GM12801 (cell line): Measurements from ENCODE around the gene RAB23.

ENCODE experiments used
- TF ChIP-seq, protein P1 (sequence below): IDR thresholded peaks from one replicate; pipeline ENCODE4 v1.5.1; 2011; ENCODE audit warnings: control low read depth; ENCODE audit not compliant: insufficient read length; ENCODE audit errors: extremely low read depth

The RAB23 gene

DNA sequence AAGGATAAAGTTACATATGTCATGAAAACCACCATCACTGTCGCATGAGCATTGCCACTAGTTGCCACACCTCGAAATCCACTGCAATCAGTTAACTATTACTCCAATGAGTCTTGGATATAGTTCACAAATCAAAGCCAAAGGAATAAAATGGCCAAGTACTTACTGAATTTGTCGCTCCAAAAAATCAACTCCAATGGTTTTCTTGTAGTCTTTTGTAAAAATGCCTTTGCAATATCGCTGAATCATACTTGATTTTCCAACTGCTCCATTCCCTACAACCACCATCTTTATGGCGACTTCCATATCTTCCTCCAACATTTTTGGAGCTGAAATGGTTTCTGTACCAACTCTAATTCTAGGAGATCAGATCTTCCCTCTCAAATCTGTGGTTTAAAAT, 12.0 kb downstream of the RAB23 start:
- TF ChIP-seq, protein P1, sequence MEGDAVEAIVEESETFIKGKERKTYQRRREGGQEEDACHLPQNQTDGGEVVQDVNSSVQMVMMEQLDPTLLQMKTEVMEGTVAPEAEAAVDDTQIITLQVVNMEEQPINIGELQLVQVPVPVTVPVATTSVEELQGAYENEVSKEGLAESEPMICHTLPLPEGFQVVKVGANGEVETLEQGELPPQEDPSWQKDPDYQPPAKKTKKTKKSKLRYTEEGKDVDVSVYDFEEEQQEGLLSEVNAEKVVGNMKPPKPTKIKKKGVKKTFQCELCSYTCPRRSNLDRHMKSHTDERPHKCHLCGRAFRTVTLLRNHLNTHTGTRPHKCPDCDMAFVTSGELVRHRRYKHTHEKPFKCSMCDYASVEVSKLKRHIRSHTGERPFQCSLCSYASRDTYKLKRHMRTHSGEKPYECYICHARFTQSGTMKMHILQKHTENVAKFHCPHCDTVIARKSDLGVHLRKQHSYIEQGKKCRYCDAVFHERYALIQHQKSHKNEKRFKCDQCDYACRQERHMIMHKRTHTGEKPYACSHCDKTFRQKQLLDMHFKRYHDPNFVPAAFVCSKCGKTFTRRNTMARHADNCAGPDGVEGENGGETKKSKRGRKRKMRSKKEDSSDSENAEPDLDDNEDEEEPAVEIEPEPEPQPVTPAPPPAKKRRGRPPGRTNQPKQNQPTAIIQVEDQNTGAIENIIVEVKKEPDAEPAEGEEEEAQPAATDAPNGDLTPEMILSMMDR = no peak

DNA sequence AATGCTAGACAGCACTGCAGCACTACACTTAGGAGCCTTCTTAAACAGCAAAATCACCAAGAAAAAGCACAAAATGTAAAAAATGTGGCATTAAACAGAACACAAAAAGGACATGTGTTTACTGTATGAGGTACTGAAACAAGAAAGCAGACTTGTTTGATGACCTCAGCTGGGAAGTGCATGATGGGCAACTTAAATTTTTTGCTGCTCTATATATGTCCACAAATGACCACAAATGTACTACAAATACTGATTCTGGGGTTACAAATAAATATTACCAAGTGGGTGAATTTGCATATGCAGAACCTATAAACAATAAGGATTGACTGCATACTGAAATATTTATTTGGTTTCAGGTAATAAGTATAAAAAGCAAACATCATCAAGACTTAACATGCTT, 13.1 kb downstream of the RAB23 start:
- TF ChIP-seq, protein P1 = no peak

DNA sequence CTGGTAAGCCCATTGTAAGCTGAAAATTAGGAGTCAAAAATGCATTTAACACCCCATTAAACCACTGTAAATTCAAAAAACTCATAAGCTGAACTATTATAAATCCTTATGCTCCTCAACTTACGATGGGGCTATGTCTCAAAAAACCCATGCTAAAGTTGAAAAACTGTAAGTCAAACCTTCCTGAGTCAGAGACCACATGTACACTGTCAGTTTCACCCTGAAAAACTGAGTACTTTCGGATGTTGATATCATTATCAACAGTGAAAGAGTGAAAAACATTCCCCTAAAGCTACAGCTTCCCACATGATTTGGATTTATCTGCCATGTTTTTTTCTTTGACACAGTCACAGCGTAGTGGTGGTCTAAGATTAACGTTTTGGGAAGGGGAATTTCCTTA, 14.2 kb downstream of the RAB23 start:
- TF ChIP-seq, protein P1 = no peak

DNA sequence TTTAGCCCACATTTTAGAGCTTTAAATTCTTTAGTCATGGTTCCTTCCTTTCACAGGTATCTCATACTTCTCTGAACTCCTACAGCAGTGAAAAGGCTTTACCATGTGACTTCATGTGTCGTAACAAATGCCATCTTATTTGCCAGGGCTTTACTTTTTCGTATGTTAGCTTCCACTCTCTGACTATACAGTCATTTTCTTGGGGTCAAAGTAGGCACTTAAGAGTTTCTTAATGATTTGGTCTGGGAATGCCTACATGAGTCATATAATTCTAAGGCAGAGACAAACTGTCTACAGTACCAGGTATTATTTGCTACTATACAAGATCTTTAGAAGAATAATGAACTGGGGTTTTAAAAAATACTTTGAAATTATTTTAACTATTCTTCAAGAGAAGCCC, 15.0 kb downstream of the RAB23 start:
- TF ChIP-seq, protein P1 = no peak

DNA sequence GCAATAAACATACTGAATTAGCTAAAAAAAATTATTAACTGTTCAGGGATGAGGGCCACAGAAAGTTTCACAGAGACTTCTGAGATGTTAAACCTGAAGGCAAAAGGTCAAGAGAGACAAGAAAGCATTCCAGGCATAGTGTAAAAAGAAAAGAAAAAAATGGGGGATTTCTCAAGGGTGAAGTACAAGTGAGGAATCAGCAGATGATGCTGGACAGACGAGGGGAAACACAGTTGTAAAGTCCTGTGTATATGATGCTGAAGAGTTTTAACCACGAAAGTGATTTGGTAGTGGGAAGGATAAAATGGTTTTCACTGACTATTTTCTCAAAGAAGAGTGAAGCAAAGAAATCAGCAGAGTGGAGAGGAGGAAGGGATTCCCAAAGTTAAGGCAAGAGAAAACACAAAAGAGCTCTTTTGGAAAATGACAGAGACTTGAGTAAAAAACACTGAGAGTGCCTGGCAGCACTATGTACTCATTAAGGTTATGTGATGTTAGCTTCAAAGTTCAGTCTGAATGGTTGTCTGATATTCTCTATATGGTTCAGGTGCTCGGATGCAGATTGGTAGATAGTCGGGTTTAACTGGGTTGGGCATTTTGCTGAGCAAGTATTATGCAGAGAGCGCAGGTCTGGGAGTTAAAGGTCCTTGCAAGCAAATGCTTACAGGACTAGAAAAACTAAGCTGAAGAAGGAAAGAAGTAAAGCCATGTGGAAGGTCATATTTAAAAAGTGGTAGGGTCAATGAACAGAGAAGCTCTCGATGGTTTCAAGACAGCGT, 16.4 kb downstream of the RAB23 start:
- TF ChIP-seq, protein P1 = no peak

DNA sequence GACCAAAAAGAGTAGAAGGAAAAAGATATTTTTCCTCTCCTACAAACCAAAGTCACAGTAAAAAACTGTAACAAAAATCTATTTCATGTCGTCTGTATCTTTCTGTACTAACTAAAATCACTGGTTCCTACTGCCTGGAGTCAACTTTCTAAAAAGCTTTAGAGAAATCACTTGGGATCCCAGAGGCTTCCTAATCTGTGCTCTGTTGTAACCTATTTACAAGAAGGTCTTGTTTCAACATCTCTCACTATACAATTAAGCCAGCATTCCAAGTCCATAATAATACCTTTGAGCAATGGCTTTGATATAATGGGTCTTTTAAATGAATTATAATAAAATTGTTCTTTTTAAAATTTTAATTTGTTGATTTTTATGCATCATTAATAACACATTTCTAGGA, 20.4 kb downstream of the RAB23 start:
- TF ChIP-seq, protein P1 = no peak

DNA sequence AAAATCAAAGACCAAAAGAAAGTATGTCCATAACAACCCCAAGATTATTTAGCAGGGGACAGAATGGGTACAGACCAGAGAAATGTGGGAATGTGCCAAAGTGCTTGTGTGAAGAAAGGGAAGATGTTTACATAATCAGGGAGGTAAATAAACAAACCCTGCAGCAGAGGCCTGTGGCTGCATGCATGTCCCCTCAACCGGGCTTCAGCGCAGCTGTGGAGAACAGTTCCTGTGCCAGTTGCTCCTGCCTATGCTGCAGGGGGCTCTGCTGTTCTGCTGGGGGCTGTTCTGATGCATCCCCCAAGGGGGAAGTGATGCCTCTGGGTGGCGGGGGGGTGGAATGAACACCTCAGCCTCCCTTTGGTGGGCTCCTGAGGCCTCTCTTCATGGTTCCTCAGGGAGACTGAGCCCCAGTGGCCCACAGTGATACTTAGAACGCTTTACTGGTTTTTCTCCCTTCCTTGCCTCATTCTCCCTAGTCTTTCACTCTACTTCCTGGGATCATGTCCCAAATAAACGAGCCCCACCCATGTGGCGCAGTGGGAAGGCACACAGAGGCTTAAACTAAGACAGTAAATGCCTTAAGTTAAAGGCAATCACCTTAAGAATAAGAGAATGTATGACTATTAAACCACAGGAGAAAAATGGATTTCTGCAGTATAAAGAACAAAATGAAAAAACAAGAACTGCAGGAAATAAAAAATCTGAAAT, 23.0 kb downstream of the RAB23 start:
- TF ChIP-seq, protein P1 = no peak
